Neural progenitor cell (in vitro differentiated cells): Measurements from ENCODE around the gene NUDT3. TPM values are rescaled to one million over a fixed set of nuclear protein-coding genes. Genes with fewer than 3 reads are reported as not detected.

ENCODE experiments used
- DNase-seq: peaks from one replicate; pipeline ENCODE4 v3.0.0-alpha.2; 2016; ENCODE audit warnings: low spot score
- H2AFZ ChIP-seq: fragments of 200-600 bp; sonication (generic); replicated peaks from 2 replicates; pipeline ENCODE4 v1.6.1; 2016; ENCODE audit warnings: antibody characterized with exemption
- H3F3A ChIP-seq: fragments of 200-600 bp; sonication (generic); 2 replicates; pipeline ENCODE4 v1.6.1; 2016; ENCODE audit warnings: antibody characterized with exemption, low read depth
- H3K27ac ChIP-seq: fragments of 200-600 bp; sonication (generic); 2 replicates; pipeline ENCODE4 v1.5.1; 2016; ENCODE audit warnings: mild to moderate bottlenecking
- H3K27me3 ChIP-seq: fragments of 200-600 bp; sonication (generic); 2 replicates; pipeline ENCODE4 v1.6.1; 2016; ENCODE audit warnings: mild to moderate bottlenecking, moderate library complexity
- H3K36me3 ChIP-seq: fragments of 200-600 bp; sonication (generic); 2 replicates; pipeline ENCODE4 v1.5.1; 2016
- H3K4me1 ChIP-seq: fragments of 200-600 bp; sonication (generic); 2 replicates; pipeline ENCODE4 v1.6.1; 2016; ENCODE audit warnings: mixed run types
- H3K4me2 ChIP-seq: fragments of 200-600 bp; sonication (generic); 2 replicates; pipeline ENCODE4 v1.6.1; 2016
- H3K4me3 ChIP-seq: fragments of 200-600 bp; sonication (generic); 2 replicates; pipeline ENCODE4 v1.5.1; 2016
- H3K79me2 ChIP-seq: fragments of 200-600 bp; sonication (generic); 2 replicates; pipeline ENCODE4 v1.6.1; 2016; ENCODE audit warnings: low read depth
- H3K9ac ChIP-seq: fragments of 200-600 bp; sonication (generic); 2 replicates; pipeline ENCODE4 v1.6.1; 2016
- H3K9me3 ChIP-seq: fragments of 200-600 bp; sonication (generic); 2 replicates; pipeline ENCODE4 v1.5.1; 2016; ENCODE audit warnings: low read depth
- H4K20me1 ChIP-seq: fragments of 200-600 bp; sonication (generic); 2 replicates; pipeline ENCODE4 v1.6.1; 2016; ENCODE audit warnings: low read depth
- H3K27ac Mint-ChIP-seq: 3 replicates; pipeline ENCODE4 v1.8.0; 2021; ENCODE audit warnings: mixed read lengths
- H3K27me3 Mint-ChIP-seq: 2 replicates; pipeline ENCODE4 v1.8.0; 2022; ENCODE audit warnings: low read depth, mild to moderate bottlenecking, inconsistent platforms, moderate library complexity, mixed read lengths; ENCODE audit not compliant: insufficient read depth
- H3K36me3 Mint-ChIP-seq: 3 replicates; pipeline ENCODE4 v1.8.0; 2021; ENCODE audit warnings: mixed read lengths
- H3K4me1 Mint-ChIP-seq: 3 replicates; pipeline ENCODE4 v1.8.0; 2021; ENCODE audit warnings: mixed read lengths
- H3K4me3 Mint-ChIP-seq: 3 replicates; pipeline ENCODE4 v1.8.0; 2021; ENCODE audit warnings: mild to moderate bottlenecking, moderate library complexity, mixed read lengths
- H3K9me3 Mint-ChIP-seq: 3 replicates; pipeline ENCODE4 v1.8.0; 2020; ENCODE audit warnings: mixed read lengths
- EZH2 ChIP-seq: fragments of 200-600 bp; sonication (generic); IDR thresholded peaks from 2 replicates; pipeline ENCODE4 v1.6.1; 2017; ENCODE audit warnings: antibody characterized with exemption, mild to moderate bottlenecking, moderate library complexity
- EZH2phosphoT487 ChIP-seq: fragments of 200-600 bp; sonication (generic); IDR thresholded peaks from 2 replicates; pipeline ENCODE4 v1.6.1; 2017; ENCODE audit warnings: antibody characterized with exemption
- total RNA-seq: library from RNA; depleted of rRNA; stranded (reverse); fragments of >200 nt; gene quantifications from 2 replicates; pipeline ENCODE4 v1.2.3, GENCODE V29; 2015; ENCODE audit warnings: low replicate concordance
- TF ChIP-seq, protein P1 (sequence below): fragments of 200-600 bp; sonication (generic); IDR thresholded peaks from 2 replicates; pipeline ENCODE4 v1.5.1; 2017; ENCODE audit warnings: antibody characterized with exemption, mild to moderate bottlenecking

NUDT3 gene
- total RNA-seq, 1 donor from 2014 or later = 35.7 TPM

DNA sequence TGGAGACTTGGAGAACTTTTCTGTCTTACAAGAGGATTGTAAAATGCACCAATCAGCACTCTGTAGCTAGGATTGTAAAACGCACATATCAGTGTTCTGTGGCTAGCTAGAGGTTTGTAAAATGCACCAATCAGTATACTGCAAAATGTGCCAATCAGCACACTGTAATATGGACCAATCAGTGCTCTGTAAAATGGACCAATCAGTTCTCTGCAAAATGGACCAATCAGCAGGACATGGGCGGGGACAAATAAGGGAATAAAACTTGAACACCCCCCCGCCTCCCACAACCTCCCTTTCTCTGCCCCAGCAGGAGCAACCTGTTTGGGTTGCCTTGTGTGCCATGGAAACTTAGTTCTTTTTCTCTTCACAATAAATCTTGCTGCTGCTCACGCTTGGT lies 46.2 kb upstream of the NUDT3 start:
- peaks cover 5% of the 10 kb centered on the region for H3K9me3 Mint-ChIP-seq
- Histone ChIP-seq H3K4me3 (no peak overlapping the region), H3K4me1 (no peaks in the 10 kb centered on the region), H3K9me3 (no peaks in the 10 kb centered on the region), H3K27me3 (no peaks in the 10 kb centered on the region), H2AFZ (no peak overlapping the region), H3K9ac (no peak overlapping the region), H3K36me3 (no peaks in the 10 kb centered on the region), H3K27ac (no peak overlapping the region), H3K4me2 (no peak overlapping the region), H3F3A (no peaks in the 10 kb centered on the region), H3K79me2 (no peaks in the 10 kb centered on the region), H4K20me1 (no peaks in the 10 kb centered on the region)
- H3K4me3 Mint-ChIP-seq = no peak overlapping the region
- H3K4me1 Mint-ChIP-seq = no peaks in the 10 kb centered on the region
- no peaks in the 10 kb centered on the region for H3K36me3 Mint-ChIP-seq
- no peak for TF ChIP-seq EZH2
- H3K27me3 Mint-ChIP-seq = peaks cover 2% of the 10 kb centered on the region
- no peak overlapping the region for H3K27ac Mint-ChIP-seq
- DNase-seq = no peak

DNA sequence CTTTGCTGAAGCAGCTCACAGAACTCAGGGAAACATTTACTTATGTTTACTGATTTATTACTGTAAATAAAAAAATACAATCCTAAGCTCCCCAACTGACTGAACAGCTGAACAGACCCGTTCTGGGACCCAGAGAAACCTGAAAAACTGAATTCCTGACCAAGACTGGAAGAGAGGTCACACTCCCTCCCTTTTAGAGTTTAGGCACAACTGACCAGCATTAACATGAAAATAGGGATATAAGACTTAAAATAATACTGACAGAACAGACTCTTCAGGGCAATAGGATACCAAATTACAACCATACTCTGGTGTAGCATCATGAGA lies 45.1 kb upstream of the NUDT3 start:
- Histone ChIP-seq H3K27me3 (no peaks in the 10 kb centered on the region), H3K9me3 (no peaks in the 10 kb centered on the region), H3K9ac (no peak overlapping the region), H4K20me1 (no peaks in the 10 kb centered on the region), H3K4me2 (no peak overlapping the region), H3K27ac (no peak overlapping the region), H3K4me1 (no peaks in the 10 kb centered on the region), H3F3A (no peaks in the 10 kb centered on the region), H3K79me2 (no peaks in the 10 kb centered on the region), H3K4me3 (no peak overlapping the region), H3K36me3 (no peaks in the 10 kb centered on the region), H2AFZ (no peak overlapping the region)
- no peak overlapping the region for H3K4me3 Mint-ChIP-seq
- no peak for DNase-seq
- no peaks in the 10 kb centered on the region for H3K4me1 Mint-ChIP-seq
- peaks cover 5% of the 10 kb centered on the region for H3K9me3 Mint-ChIP-seq
- no peak for TF ChIP-seq EZH2
- TF ChIP-seq, protein P1, sequence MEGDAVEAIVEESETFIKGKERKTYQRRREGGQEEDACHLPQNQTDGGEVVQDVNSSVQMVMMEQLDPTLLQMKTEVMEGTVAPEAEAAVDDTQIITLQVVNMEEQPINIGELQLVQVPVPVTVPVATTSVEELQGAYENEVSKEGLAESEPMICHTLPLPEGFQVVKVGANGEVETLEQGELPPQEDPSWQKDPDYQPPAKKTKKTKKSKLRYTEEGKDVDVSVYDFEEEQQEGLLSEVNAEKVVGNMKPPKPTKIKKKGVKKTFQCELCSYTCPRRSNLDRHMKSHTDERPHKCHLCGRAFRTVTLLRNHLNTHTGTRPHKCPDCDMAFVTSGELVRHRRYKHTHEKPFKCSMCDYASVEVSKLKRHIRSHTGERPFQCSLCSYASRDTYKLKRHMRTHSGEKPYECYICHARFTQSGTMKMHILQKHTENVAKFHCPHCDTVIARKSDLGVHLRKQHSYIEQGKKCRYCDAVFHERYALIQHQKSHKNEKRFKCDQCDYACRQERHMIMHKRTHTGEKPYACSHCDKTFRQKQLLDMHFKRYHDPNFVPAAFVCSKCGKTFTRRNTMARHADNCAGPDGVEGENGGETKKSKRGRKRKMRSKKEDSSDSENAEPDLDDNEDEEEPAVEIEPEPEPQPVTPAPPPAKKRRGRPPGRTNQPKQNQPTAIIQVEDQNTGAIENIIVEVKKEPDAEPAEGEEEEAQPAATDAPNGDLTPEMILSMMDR = no peak
- TF ChIP-seq EZH2phosphoT487 = no peak
- H3K36me3 Mint-ChIP-seq = no peaks in the 10 kb centered on the region
- H3K27ac Mint-ChIP-seq = no peak overlapping the region
- H3K27me3 Mint-ChIP-seq = peaks cover 2% of the 10 kb centered on the region

- H3K27me3 Mint-ChIP-seq = peaks cover 2% of the 10 kb centered on the region
- no peak overlapping the region for H3K9ac ChIP-seq
- no peaks in the 10 kb centered on the region for H3K27me3 ChIP-seq
- no peak overlapping the region for H3K4me3 Mint-ChIP-seq
- no peak overlapping the region for H3K27ac ChIP-seq
- no peaks in the 10 kb centered on the region for H3K36me3 ChIP-seq
- no peak overlapping the region for H3K27ac Mint-ChIP-seq
- DNase-seq = no peak
- no peak overlapping the region for H2AFZ ChIP-seq
- H3K4me1 ChIP-seq = no peaks in the 10 kb centered on the region
- H3K4me3 ChIP-seq = no peak overlapping the region
- no peak overlapping the region for H3K4me2 ChIP-seq
- no peaks in the 10 kb centered on the region for H3F3A ChIP-seq
- H3K9me3 ChIP-seq = no peaks in the 10 kb centered on the region
- no peaks in the 10 kb centered on the region for H3K4me1 Mint-ChIP-seq
- no peaks in the 10 kb centered on the region for H3K79me2 ChIP-seq
- H3K36me3 Mint-ChIP-seq = no peaks in the 10 kb centered on the region
- peaks cover 7% of the 10 kb centered on the region for H3K9me3 Mint-ChIP-seq
- TF ChIP-seq EZH2 = no peak
- no peaks in the 10 kb centered on the region for H4K20me1 ChIP-seq
Measured at GRCh38 chr6:34436803-34437643, 44.6 kb upstream of the NUDT3 start.

GRCh38 chr6:34435916-34436315 lies 43.4 kb upstream of the NUDT3 start:
- Histone ChIP-seq H3K4me3 (no peak overlapping the region), H4K20me1 (no peaks in the 10 kb centered on the region), H3K4me1 (no peaks in the 10 kb centered on the region), H3K36me3 (no peaks in the 10 kb centered on the region), H3K27ac (no peak overlapping the region), H3K9me3 (no peaks in the 10 kb centered on the region), H3K9ac (no peak overlapping the region), H3K79me2 (no peaks in the 10 kb centered on the region), H2AFZ (no peak overlapping the region), H3K27me3 (no peaks in the 10 kb centered on the region), H3K4me2 (no peak overlapping the region), H3F3A (no peaks in the 10 kb centered on the region)
- TF ChIP-seq, protein P1 = no peak
- TF ChIP-seq EZH2 (no peak), EZH2phosphoT487 (no peak)
- peaks cover 3% of the 10 kb centered on the region for H3K27me3 Mint-ChIP-seq
- no peaks in the 10 kb centered on the region for H3K4me1 Mint-ChIP-seq
- no peak for DNase-seq
- peaks cover 7% of the 10 kb centered on the region for H3K9me3 Mint-ChIP-seq
- H3K36me3 Mint-ChIP-seq = no peaks in the 10 kb centered on the region
- H3K4me3 Mint-ChIP-seq = no peak overlapping the region
- no peak overlapping the region for H3K27ac Mint-ChIP-seq
